PFSK-1 (cell line): ENCODE data around the gene TM2D3.

Source experiments
- POLR2AphosphoS5 ChIP-seq: IDR thresholded peaks from 2 replicates; pipeline ENCODE4 v1.6.1; 2012; ENCODE audit warnings: low read depth, mild to moderate bottlenecking, control low read depth, low read length, moderate library complexity
- SIN3A ChIP-seq: IDR thresholded peaks from 2 replicates; pipeline ENCODE4 v1.6.1; 2012; ENCODE audit warnings: mild to moderate bottlenecking, low read length, moderate library complexity, borderline replicate concordance; ENCODE audit not compliant: insufficient read depth
- TAF1 ChIP-seq: IDR thresholded peaks from 2 replicates; pipeline ENCODE4 v1.6.1; 2012; ENCODE audit warnings: low read length, control low read depth, borderline replicate concordance; ENCODE audit not compliant: insufficient read depth
- TF ChIP-seq, protein P1 (sequence below), 2 experiments: IDR thresholded peaks; 2 replicates each; pipeline versions ENCODE4 v1.6.1 to v1.8.0; 2011 to 2012; ENCODE audit warnings: low read depth in 2 of 2, low read length in 2 of 2, control low read depth in 1 of 2, inconsistent platforms in 1 of 2, mild to moderate bottlenecking in 1 of 2, moderate library complexity in 1 of 2; ENCODE audit not compliant: insufficient read depth in 1 of 2

DNA sequence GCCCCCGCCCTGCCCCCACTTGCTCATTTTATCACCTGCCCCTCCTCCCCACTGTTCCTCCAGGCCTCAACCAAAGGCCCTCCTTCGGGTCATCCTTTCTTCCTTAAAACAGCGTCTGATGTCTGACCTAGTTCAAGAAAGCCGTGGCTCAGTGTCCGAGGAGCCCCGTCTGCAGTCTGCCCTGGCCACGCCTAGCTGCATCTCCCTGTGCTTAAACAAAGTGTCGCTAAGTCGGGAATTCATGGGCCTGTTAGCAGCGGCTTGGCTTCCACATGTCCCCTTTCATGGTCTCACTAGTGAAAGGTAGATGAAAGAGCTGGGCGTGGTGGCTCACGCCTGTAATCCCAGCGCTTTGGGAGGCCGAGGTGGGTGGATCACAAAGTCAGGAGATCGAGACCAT, 41.2 kb downstream of the TM2D3 start:
- TF ChIP-seq POLR2AphosphoS5 (no peak), SIN3A (no peak), TAF1 (no peak)
- TF ChIP-seq, protein P1, sequence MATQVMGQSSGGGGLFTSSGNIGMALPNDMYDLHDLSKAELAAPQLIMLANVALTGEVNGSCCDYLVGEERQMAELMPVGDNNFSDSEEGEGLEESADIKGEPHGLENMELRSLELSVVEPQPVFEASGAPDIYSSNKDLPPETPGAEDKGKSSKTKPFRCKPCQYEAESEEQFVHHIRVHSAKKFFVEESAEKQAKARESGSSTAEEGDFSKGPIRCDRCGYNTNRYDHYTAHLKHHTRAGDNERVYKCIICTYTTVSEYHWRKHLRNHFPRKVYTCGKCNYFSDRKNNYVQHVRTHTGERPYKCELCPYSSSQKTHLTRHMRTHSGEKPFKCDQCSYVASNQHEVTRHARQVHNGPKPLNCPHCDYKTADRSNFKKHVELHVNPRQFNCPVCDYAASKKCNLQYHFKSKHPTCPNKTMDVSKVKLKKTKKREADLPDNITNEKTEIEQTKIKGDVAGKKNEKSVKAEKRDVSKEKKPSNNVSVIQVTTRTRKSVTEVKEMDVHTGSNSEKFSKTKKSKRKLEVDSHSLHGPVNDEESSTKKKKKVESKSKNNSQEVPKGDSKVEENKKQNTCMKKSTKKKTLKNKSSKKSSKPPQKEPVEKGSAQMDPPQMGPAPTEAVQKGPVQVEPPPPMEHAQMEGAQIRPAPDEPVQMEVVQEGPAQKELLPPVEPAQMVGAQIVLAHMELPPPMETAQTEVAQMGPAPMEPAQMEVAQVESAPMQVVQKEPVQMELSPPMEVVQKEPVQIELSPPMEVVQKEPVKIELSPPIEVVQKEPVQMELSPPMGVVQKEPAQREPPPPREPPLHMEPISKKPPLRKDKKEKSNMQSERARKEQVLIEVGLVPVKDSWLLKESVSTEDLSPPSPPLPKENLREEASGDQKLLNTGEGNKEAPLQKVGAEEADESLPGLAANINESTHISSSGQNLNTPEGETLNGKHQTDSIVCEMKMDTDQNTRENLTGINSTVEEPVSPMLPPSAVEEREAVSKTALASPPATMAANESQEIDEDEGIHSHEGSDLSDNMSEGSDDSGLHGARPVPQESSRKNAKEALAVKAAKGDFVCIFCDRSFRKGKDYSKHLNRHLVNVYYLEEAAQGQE (IDR thresholded peaks at IDR 0.05; ENCODE audit: insufficient read depth in 1 of 2, low read depth in 2 of 2, low read length in 2 of 2), result no peak
